Measurements from ENCODE around the gene TXNL4A. TPM values are rescaled to one million over a fixed set of nuclear protein-coding genes. Genes with fewer than 3 reads are reported as not detected.
A peak's percentile ranks its signal among the peaks of the same experiment; 100 is the strongest.

Gene TXNL4A
- total RNA-seq, 1 donor from 2014 or later = 104 TPM

DNA sequence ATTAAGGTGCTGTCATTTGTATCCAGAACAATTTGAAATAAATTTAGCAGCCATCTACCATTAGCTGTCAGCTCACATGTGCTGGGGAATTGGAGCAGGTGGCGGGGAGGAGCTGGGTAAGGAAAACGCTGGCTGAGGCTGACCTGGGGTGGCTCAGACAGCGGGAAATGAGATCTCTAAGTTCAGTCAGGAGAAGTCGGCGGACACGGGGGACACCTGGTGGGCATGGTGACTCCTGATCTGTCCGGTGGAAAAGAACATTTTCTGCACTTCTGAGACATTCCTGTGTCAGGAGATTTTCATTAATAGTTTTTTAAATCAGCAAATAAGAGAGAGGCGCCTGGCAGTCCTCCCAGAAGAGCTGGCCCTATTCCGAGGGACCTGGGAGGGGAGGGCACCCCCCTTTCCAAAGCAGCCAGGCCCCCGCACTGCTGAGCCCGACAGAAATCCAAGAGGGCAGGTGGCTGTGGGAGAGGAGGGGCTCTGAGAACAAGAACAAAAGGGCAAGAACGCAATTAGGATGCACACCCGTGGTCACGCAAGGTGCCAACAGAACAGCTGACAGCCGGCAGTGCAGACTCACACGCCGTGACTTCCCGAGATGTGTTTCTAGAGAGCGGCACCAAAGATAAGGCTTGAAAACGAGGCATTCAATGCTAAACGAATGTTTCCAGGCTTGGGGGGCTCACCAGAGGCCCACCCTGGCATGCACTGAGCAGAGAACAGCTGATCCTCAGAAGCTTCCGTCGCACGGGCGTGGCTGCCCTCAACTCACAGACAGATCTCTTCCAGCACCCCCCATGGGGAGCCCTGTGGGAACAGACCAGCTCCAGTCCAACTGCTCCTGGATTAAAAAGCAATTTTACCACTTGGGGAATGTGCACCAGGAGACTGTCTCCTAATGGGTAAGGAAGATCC is 63.3 kb downstream of the TXNL4A start:
- Mint-ChIP-seq H3K36me3 (ENCODE audit: insufficient read depth) (peaks cover 32% of the 10 kb centered on the region), H3K27ac (peak overlapping the region; percentile 53), H3K4me3 (ENCODE audit: low read depth) (no peak overlapping the region), H3K4me1 (ENCODE audit: low read depth) (no peaks in the 10 kb centered on the region), H3K27me3 (no peaks in the 10 kb centered on the region), H3K9me3 (ENCODE audit: low read depth) (peaks cover 13% of the 10 kb centered on the region)
- no peak for DNase-seq (ENCODE audit: low spot score, unreplicated experiment)
- TF ChIP-seq, protein P1, sequence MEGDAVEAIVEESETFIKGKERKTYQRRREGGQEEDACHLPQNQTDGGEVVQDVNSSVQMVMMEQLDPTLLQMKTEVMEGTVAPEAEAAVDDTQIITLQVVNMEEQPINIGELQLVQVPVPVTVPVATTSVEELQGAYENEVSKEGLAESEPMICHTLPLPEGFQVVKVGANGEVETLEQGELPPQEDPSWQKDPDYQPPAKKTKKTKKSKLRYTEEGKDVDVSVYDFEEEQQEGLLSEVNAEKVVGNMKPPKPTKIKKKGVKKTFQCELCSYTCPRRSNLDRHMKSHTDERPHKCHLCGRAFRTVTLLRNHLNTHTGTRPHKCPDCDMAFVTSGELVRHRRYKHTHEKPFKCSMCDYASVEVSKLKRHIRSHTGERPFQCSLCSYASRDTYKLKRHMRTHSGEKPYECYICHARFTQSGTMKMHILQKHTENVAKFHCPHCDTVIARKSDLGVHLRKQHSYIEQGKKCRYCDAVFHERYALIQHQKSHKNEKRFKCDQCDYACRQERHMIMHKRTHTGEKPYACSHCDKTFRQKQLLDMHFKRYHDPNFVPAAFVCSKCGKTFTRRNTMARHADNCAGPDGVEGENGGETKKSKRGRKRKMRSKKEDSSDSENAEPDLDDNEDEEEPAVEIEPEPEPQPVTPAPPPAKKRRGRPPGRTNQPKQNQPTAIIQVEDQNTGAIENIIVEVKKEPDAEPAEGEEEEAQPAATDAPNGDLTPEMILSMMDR (IDR thresholded peaks at IDR 0.05; ENCODE audit: unreplicated experiment) = no peak

DNA sequence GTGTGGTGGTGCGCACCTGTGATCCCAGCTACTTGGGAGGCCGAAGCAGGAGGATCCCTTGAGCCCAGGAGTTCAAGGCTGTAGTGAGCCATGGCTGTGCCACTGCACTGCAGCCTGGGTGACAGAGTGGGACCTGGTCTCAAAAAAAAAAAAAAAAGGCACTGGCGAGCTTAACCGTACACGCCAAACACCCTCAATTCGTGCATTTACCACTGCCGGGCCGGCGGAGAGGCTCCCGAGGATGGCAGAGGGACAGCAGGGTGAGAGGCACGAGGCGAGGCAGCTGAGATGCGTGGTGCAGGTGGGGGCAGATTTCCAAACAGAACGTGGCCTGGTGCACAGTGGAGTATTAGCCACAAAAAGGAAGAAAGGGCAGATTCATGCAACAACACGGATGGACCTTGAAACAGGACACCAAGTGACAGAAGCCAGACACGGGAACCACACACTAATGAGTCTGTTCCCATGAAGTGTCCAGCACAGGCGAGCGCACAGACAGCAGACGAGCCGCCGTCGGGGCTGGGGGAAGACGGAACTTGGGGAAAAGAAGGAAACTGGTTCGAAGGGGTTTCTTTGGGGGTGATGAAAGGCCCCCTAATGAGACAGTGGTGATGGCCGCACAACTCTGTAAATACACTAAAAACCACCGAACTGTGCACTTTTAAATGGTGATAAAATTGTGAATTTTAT is 64.3 kb downstream of the TXNL4A start:
- H3K36me3 Mint-ChIP-seq (ENCODE audit: insufficient read depth) = peaks cover 24% of the 10 kb centered on the region
- TF ChIP-seq, protein P1 (IDR thresholded peaks at IDR 0.05; ENCODE audit: unreplicated experiment) = no peak
- DNase-seq (ENCODE audit: low spot score, unreplicated experiment) = no peak
- no peaks in the 10 kb centered on the region for H3K4me1 Mint-ChIP-seq (ENCODE audit: low read depth)
- no peak overlapping the region for H3K27ac Mint-ChIP-seq
- no peak overlapping the region for H3K4me3 Mint-ChIP-seq (ENCODE audit: low read depth)
- no peaks in the 10 kb centered on the region for H3K27me3 Mint-ChIP-seq
- peaks cover 3% of the 10 kb centered on the region for H3K9me3 Mint-ChIP-seq (ENCODE audit: low read depth)

- Mint-ChIP-seq H3K36me3 (ENCODE audit: insufficient read depth) (peaks cover 18% of the 10 kb centered on the region), H3K27ac (no peak overlapping the region), H3K27me3 (no peaks in the 10 kb centered on the region), H3K4me3 (ENCODE audit: low read depth) (no peak overlapping the region), H3K9me3 (ENCODE audit: low read depth) (no peaks in the 10 kb centered on the region), H3K4me1 (ENCODE audit: low read depth) (no peaks in the 10 kb centered on the region)
- TF ChIP-seq, protein P1 (IDR thresholded peaks at IDR 0.05; ENCODE audit: unreplicated experiment) = no peak
- no peak for DNase-seq (ENCODE audit: low spot score, unreplicated experiment)
These were observed 65.4 kb downstream of the TXNL4A start for GRCh38 chr18:79922971-79923411.

GRCh38 chr18:79921984-79922965 is 66.1 kb downstream of the TXNL4A start:
- no peaks in the 10 kb centered on the region for H3K27me3 Mint-ChIP-seq

More at GRCh38 chr18:79921984-79922965, 66.1 kb downstream of the TXNL4A start:
- no peak for DNase-seq (ENCODE audit: low spot score, unreplicated experiment)
- Mint-ChIP-seq H3K9me3 (ENCODE audit: low read depth) (no peaks in the 10 kb centered on the region), H3K27ac (no peak overlapping the region), H3K4me3 (ENCODE audit: low read depth) (no peak overlapping the region), H3K36me3 (ENCODE audit: insufficient read depth) (peaks cover 22% of the 10 kb centered on the region), H3K4me1 (ENCODE audit: low read depth) (no peaks in the 10 kb centered on the region)
- TF ChIP-seq, protein P1 (IDR thresholded peaks at IDR 0.05; ENCODE audit: unreplicated experiment) = no peak

Other genes with a start within 250 kb of the TXNL4A start
- gene KCNG2, start 190.6 kb downstream of the TXNL4A start, total RNA-seq = not detected in 2 replicates
- 31.0 and 31.6 TPM in 2 replicates for gene SLC66A2, start 36.9 kb downstream of the TXNL4A start, total RNA-seq
- gene HSBP1L1, start 23.9 kb downstream of the TXNL4A start, total RNA-seq = 7.0 and 8.0 TPM in 2 replicates
- gene RBFA, start 45.9 kb upstream of the TXNL4A start, total RNA-seq = 34.2 and 34.3 TPM in 2 replicates
- gene ADNP2, start 120.7 kb upstream of the TXNL4A start, total RNA-seq = 31.8 and 33.4 TPM in 2 replicates

Measured in progenitor cell of endocrine pancreas (in vitro differentiated cells).